PFSK-1 (cell line): ENCODE measurements around the gene GIT2.

Experiments used
- FOXP2 ChIP-seq: optimal IDR thresholded peaks from 2 replicates; pipeline ENCODE3; 2011; ENCODE audit warnings: borderline replicate concordance, control low read depth, inconsistent platforms; ENCODE audit not compliant: insufficient read depth; ENCODE audit errors: extremely low read length, extremely low read depth
- POLR2AphosphoS5 ChIP-seq: IDR thresholded peaks from 2 replicates; pipeline ENCODE4 v1.6.1; 2012; ENCODE audit warnings: low read depth, mild to moderate bottlenecking, control low read depth, low read length, moderate library complexity
- SIN3A ChIP-seq: IDR thresholded peaks from 2 replicates; pipeline ENCODE4 v1.6.1; 2012; ENCODE audit warnings: mild to moderate bottlenecking, low read length, moderate library complexity, borderline replicate concordance; ENCODE audit not compliant: insufficient read depth
- TAF1 ChIP-seq: IDR thresholded peaks from 2 replicates; pipeline ENCODE4 v1.6.1; 2012; ENCODE audit warnings: low read length, control low read depth, borderline replicate concordance; ENCODE audit not compliant: insufficient read depth
- TF ChIP-seq, protein P1 (sequence below), 2 experiments: IDR thresholded peaks; 2 replicates each; pipeline versions ENCODE4 v1.6.1 to v1.8.0; 2011 to 2012; ENCODE audit warnings: low read depth in 2 of 2, low read length in 2 of 2, control low read depth in 1 of 2, inconsistent platforms in 1 of 2, mild to moderate bottlenecking in 1 of 2, moderate library complexity in 1 of 2; ENCODE audit not compliant: insufficient read depth in 1 of 2

Gene GIT2

DNA sequence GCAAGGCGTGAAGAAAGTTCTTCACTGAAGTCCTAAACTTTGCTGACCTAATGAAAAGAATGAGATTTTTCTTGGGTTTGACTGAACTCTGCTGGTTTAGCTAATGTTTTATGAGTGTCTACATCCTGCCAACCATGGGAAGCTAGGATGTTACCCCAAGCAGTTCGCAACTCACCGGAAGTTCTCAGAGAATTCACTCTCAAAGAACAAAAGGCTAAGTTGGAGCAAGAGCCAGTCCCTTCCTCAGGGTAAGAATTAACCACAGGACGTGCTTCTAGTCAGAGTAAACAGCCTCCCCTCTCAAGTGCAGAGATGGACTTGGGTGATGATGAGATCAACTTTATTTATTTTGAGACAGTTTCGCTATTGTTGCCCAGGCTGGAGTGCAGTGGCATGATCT, 58.8 kb downstream of the GIT2 start:
- TF ChIP-seq, protein P1, sequence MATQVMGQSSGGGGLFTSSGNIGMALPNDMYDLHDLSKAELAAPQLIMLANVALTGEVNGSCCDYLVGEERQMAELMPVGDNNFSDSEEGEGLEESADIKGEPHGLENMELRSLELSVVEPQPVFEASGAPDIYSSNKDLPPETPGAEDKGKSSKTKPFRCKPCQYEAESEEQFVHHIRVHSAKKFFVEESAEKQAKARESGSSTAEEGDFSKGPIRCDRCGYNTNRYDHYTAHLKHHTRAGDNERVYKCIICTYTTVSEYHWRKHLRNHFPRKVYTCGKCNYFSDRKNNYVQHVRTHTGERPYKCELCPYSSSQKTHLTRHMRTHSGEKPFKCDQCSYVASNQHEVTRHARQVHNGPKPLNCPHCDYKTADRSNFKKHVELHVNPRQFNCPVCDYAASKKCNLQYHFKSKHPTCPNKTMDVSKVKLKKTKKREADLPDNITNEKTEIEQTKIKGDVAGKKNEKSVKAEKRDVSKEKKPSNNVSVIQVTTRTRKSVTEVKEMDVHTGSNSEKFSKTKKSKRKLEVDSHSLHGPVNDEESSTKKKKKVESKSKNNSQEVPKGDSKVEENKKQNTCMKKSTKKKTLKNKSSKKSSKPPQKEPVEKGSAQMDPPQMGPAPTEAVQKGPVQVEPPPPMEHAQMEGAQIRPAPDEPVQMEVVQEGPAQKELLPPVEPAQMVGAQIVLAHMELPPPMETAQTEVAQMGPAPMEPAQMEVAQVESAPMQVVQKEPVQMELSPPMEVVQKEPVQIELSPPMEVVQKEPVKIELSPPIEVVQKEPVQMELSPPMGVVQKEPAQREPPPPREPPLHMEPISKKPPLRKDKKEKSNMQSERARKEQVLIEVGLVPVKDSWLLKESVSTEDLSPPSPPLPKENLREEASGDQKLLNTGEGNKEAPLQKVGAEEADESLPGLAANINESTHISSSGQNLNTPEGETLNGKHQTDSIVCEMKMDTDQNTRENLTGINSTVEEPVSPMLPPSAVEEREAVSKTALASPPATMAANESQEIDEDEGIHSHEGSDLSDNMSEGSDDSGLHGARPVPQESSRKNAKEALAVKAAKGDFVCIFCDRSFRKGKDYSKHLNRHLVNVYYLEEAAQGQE (IDR thresholded peaks at IDR 0.05; ENCODE audit: insufficient read depth in 1 of 2, low read depth in 2 of 2, low read length in 2 of 2) = 0 out of 4 replicates have a peak, but pooled peaks of 1 of the 2 experiments have one; percentile 31
- TF ChIP-seq SIN3A (no peak), FOXP2 (peak; percentile 25)

DNA sequence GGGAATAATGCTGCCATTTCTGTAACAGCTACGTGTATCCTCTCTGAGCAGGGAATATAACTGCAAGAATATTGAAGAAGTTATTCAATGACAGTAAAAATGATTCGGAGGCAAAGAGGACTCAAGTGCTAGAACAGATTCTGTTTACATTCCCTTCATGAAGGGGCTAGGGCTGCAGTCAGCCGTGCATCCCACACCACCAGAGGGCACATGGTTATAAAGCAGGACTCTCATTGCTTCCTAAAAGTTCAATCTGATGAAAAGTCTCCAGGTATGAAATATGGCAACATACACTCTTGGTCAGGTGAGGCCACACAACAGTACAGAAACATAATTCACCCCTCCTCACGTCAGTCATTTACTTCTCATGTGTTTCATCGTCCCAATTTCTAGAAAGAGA, 62.1 kb downstream of the GIT2 start:
- TF ChIP-seq, protein P1 (IDR thresholded peaks at IDR 0.05; ENCODE audit: insufficient read depth in 1 of 2, low read depth in 2 of 2, low read length in 2 of 2) = no peak
- TF ChIP-seq TAF1 = no peak
- TF ChIP-seq SIN3A = no peak
- TF ChIP-seq POLR2AphosphoS5 = no peak
- TF ChIP-seq FOXP2 = no peak

DNA sequence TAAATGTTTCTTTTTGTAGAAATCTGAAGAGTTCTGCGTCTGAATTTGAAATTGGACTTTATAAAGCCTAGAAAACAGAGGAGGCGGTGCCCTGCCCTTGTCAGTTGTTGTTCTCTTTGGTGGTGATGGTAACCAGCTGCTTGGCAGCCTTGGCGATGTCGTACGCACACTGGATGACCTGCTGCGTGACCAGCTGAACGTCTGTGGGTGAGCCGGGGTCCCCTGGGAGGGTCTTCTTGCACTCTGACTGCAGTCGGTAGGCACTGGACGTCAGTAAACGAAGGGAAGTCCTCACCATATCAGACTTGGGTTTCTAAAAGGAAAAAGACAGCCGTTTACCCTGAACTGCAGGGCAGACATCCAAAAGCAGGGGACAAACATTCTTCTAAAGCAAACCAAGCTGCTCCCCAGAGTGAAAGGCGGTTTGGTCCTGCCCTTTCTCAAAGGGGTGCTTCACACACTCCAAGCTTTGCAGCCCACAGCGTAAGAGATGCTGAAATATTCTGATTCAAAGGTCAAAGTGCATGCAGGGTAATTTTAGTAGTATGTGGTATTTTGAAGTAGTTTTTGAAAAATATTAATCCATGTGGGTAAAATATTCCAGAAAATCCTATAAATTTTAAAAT, 63.2 kb downstream of the GIT2 start:
- TF ChIP-seq, protein P1 (IDR thresholded peaks at IDR 0.05; ENCODE audit: insufficient read depth in 1 of 2, low read depth in 2 of 2, low read length in 2 of 2) = no peak
- TF ChIP-seq TAF1 (no peak), SIN3A (no peak), FOXP2 (no peak), POLR2AphosphoS5 (no peak)

DNA sequence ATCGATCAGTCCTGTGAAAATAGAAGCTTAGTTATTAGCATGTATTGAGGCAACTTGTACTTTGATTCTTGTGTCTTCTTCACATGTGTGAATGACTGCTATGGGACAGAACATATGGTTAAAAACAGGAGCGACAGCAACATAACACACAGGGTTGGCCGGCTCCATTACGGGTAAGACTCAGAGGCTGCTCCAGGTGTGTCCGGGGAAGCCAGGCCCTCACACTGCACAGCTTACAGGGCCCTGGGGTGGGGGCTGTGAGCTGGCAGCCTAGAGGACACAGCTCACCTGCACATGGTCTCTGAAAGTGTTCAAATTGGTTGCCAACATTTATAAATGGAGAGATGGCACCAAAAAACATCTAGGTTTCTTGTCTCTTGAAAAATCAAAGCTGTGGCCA, 65.0 kb downstream of the GIT2 start:
- TF ChIP-seq SIN3A = no peak
- TF ChIP-seq, protein P1 (IDR thresholded peaks at IDR 0.05; ENCODE audit: insufficient read depth in 1 of 2, low read depth in 2 of 2, low read length in 2 of 2) = no peak
- TF ChIP-seq FOXP2 = no peak
- no peak for TF ChIP-seq POLR2AphosphoS5
- TF ChIP-seq TAF1 = no peak
